Trophoblast cell (in vitro differentiated cells and primary cell): ENCODE results near the gene GPRIN1.

ENCODE experiments used
- DNase-seq, 2 donors: peaks; one replicate each; pipeline ENCODE4 v3.0.0-alpha.2; 2016
- H2AFZ ChIP-seq: 2 replicates; pipeline ENCODE4 v1.6.1; 2013; ENCODE audit warnings: low read length, moderate library complexity, mild to moderate bottlenecking; ENCODE audit not compliant: insufficient read depth, poor library complexity
- H2AK5ac ChIP-seq: 2 replicates; pipeline ENCODE4 v1.6.1; 2013; ENCODE audit warnings: mild to moderate bottlenecking, low read length
- H2BK120ac ChIP-seq: 2 replicates; pipeline ENCODE4 v1.6.1; 2013; ENCODE audit warnings: low read length, mild to moderate bottlenecking, moderate library complexity; ENCODE audit not compliant: insufficient read depth, poor library complexity
- H2BK12ac ChIP-seq: 2 replicates; pipeline ENCODE4 v1.6.1; 2013; ENCODE audit warnings: mild to moderate bottlenecking, low read length, moderate library complexity
- H2BK5ac ChIP-seq: 2 replicates; pipeline ENCODE4 v1.6.1; 2013; ENCODE audit warnings: low read length, low read depth, moderate library complexity, mild to moderate bottlenecking; ENCODE audit not compliant: poor library complexity
- H3K14ac ChIP-seq: 2 replicates; pipeline ENCODE4 v1.6.1; 2013; ENCODE audit warnings: mild to moderate bottlenecking, low read length
- H3K18ac ChIP-seq: 2 replicates; pipeline ENCODE4 v1.6.1; 2013; ENCODE audit warnings: mild to moderate bottlenecking, low read length
- H3K23ac ChIP-seq: 2 replicates; pipeline ENCODE4 v1.6.1; 2013; ENCODE audit warnings: low read length
- H3K27ac ChIP-seq: 2 replicates; pipeline ENCODE4 v1.5.1; 2013; ENCODE audit warnings: low read depth, mild to moderate bottlenecking, inconsistent platforms, low read length, moderate library complexity
- H3K27me3 ChIP-seq: 2 replicates; pipeline ENCODE4 v1.6.1; 2013; ENCODE audit warnings: inconsistent platforms, mild to moderate bottlenecking, low read length, moderate library complexity; ENCODE audit not compliant: insufficient read depth
- H3K36me3 ChIP-seq, 2 experiments: 1 replicate in 1 of 2; 2 replicates in 1 of 2; pipeline ENCODE4 v1.6.1; 2013; ENCODE audit warnings: low read length in 2 of 2, mild to moderate bottlenecking in 2 of 2, moderate library complexity in 1 of 2; ENCODE audit not compliant: insufficient read depth in 2 of 2, control insufficient read depth in 1 of 2
- H3K4ac ChIP-seq: 2 replicates; pipeline ENCODE4 v1.6.1; 2013; ENCODE audit warnings: low read depth, mild to moderate bottlenecking, low read length, moderate library complexity
- H3K4me1 ChIP-seq, 2 experiments: 1 replicate in 1 of 2; 2 replicates in 1 of 2; pipeline ENCODE4 v1.6.1; 2013; ENCODE audit warnings: low read length in 2 of 2, mild to moderate bottlenecking in 2 of 2, moderate library complexity in 1 of 2; ENCODE audit not compliant: insufficient read depth in 2 of 2, control insufficient read depth in 1 of 2
- H3K4me2 ChIP-seq: 2 replicates; pipeline ENCODE4 v1.6.1; 2013; ENCODE audit warnings: inconsistent platforms, mild to moderate bottlenecking, low read length, moderate library complexity
- H3K4me3 ChIP-seq: 2 replicates; pipeline ENCODE4 v1.5.1; 2013; ENCODE audit warnings: mild to moderate bottlenecking, low read depth, low read length, inconsistent platforms
- H3K79me1 ChIP-seq: one replicate; pipeline ENCODE4 v1.6.1; 2013; ENCODE audit warnings: low read length
- H3K79me2 ChIP-seq: 2 replicates; pipeline ENCODE4 v1.6.1; 2013; ENCODE audit warnings: low read length, mild to moderate bottlenecking; ENCODE audit not compliant: control insufficient read depth, insufficient read depth, poor library complexity
- H3K9ac ChIP-seq: 2 replicates; pipeline ENCODE4 v1.6.1; 2013; ENCODE audit warnings: mild to moderate bottlenecking, low read length
- H3K9me3 ChIP-seq: 2 replicates; pipeline ENCODE4 v1.6.1; 2013; ENCODE audit warnings: low read depth, mild to moderate bottlenecking, control low read depth, inconsistent platforms, low read length; ENCODE audit not compliant: insufficient read depth
- H4K12ac ChIP-seq: 2 replicates; pipeline ENCODE4 v1.6.1; 2013; ENCODE audit warnings: low read depth, mild to moderate bottlenecking, low read length, moderate library complexity
- H4K8ac ChIP-seq: 2 replicates; pipeline ENCODE4 v1.6.1; 2013; ENCODE audit warnings: low read depth, mild to moderate bottlenecking, low read length, moderate library complexity
- H4K91ac ChIP-seq: one replicate; pipeline ENCODE4 v1.6.1; 2013; ENCODE audit warnings: low read depth, mild to moderate bottlenecking, low read length, moderate library complexity
- WGBS: extraction: QIAGEN DNeasy Blood & Tissue Kit; methylation state at CpG from one replicate; pipeline ENCODE4 v1.1.7; 2013; ENCODE audit warnings: missing lambda C conversion rate; ENCODE audit not compliant: insufficient read length, insufficient coverage; ENCODE audit errors: extremely low coverage; 5-methylcytosine and 5-hydroxymethylcytosine counted together

Gene GPRIN1

DNA sequence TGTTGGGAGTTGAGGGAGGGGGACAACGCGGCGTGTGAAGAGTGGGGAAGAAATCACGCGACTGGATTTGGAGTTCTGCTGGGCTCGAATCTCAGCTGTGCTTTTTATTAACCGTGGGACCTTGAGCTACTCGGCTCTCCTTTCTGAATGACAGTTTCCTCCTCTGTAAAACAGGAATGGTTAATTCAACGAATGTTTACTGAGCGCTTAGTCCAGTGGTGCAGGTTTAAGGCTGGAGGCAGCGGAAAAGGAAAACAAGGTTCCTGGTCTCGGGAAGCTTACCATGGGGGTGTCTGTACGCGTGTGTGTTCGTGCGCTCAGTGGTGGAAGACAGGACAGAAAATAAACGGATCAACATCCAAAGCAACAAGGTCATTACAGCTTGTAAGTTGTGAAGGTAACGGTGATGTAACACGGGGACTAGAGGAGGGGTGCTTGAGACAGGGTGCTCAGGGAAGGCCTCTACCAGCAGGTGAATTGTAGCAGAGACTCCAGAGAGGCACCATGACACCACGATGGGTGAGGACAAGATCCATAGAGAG lies 20.8 kb upstream of the GPRIN1 start:
- H3K4ac ChIP-seq = no peak overlapping the region
- H3K18ac ChIP-seq = no peak overlapping the region
- no peak overlapping the region for H2AFZ ChIP-seq
- peaks cover 0 to 6% of the 10 kb centered on the region in 2 experiments for H3K4me1 ChIP-seq
- H2BK120ac ChIP-seq = no peak overlapping the region
- peak overlapping the region; percentile 18 for H3K4me3 ChIP-seq
- H3K14ac ChIP-seq = no peak overlapping the region
- no peak for DNase-seq
- WGBS = no CpG with 5 or more reads among the region's 20 CpGs
- H2AK5ac ChIP-seq = no peak overlapping the region
- H4K12ac ChIP-seq = no peak overlapping the region
- no peaks in the 10 kb centered on the region for H3K36me3 ChIP-seq
- H3K23ac ChIP-seq = peak overlapping the region; percentile 28
- no peak overlapping the region for H4K91ac ChIP-seq
- no peak overlapping the region for H4K8ac ChIP-seq
- H3K79me1 ChIP-seq = no peaks in the 10 kb centered on the region
- peak overlapping the region; percentile 88 for H3K4me2 ChIP-seq
- no peak overlapping the region for H3K27ac ChIP-seq
- peaks cover 34% of the 10 kb centered on the region for H3K27me3 ChIP-seq
- no peaks in the 10 kb centered on the region for H3K79me2 ChIP-seq
- H2BK12ac ChIP-seq = no peak overlapping the region
- peaks cover 6% of the 10 kb centered on the region for H3K9me3 ChIP-seq
- no peak overlapping the region for H3K9ac ChIP-seq
- H2BK5ac ChIP-seq = no peak overlapping the region

DNA sequence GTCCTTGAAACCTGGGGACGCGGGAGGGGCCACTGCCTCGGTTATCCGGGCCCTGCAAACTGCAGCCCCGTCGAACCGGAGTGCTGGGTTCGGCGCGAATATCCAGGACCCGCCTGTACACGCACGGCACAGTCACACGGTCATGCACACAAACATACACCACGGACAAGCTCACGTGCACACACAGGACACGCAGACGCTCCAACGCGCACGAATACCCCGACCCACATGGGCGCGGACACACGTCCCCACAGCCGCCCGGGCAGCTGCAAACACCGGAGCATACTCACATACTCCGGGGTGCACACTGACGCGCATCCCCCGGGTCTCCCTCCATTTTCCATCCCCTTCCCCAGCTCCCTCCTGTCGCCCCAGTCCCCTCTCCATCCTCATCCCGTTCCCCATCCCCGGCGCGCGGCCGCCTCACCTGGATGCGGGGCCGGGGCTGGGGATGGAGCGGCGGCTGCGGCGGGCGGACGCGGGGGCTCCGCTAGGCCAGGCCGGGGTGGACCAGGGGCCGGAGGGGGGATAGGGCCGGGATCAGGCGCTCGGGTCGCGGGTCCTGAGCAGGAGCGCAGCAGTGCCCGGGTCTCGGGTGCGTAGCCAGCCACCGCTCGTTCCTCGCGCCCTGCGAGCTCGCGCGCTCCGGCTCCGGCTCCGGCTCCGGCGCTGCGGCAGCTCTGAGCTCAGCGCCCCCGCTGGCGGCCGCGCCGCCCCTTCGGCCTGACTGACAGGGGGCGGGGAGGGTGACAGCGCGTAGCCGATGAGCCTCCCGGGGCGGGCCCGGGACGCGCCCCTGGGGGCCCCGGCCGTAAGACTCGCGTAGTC lies 20.1 kb upstream of the GPRIN1 start, which contains the start of the genes EIF4E1B and SNCB:
EIF4E1B (plus strand) TSS at position 823 of the 828 bp plus-strand sequence. CDS start 12,113 bp downstream, outside the sequence.
SNCB (minus strand) TSS at position 682 of the 828 bp plus-strand sequence. CDS start 880 bp downstream, outside the sequence.
- Histone ChIP-seq H4K91ac (no peak within 1 kb of the TSS), H3K9ac (no peak within 1 kb of the TSS), H4K8ac (no peak within 1 kb of the TSS), H3K4me2 (peak within 1 kb of the TSS; percentile 88), H2AK5ac (no peak within 1 kb of the TSS), H3K79me1 (no peaks in the 10 kb centered on the region), H4K12ac (no peak within 1 kb of the TSS), H3K79me2 (no peaks in the 10 kb centered on the region), H3K9me3 (peaks cover 4% of the 10 kb centered on the region), H3K4me3 (peak within 1 kb of the TSS; percentile 43), H3K36me3 (no peaks in the 10 kb centered on the region), H3K27ac (no peak within 1 kb of the TSS), H3K18ac (no peak within 1 kb of the TSS), H2BK120ac (no peak within 1 kb of the TSS), H3K4ac (no peak within 1 kb of the TSS), H2AFZ (no peak within 1 kb of the TSS), H3K27me3 (peaks cover 34% of the 10 kb centered on the region), H2BK5ac (no peak within 1 kb of the TSS), H3K23ac (peak within 1 kb of the TSS; percentile 28), H3K4me1 (peaks cover 0 to 6% of the 10 kb centered on the region in 2 experiments), H2BK12ac (no peak within 1 kb of the TSS), H3K14ac (no peak within 1 kb of the TSS)
- DNase-seq = no peak
- no CpG with 5 or more reads among the region's 94 CpGs for WGBS

DNA sequence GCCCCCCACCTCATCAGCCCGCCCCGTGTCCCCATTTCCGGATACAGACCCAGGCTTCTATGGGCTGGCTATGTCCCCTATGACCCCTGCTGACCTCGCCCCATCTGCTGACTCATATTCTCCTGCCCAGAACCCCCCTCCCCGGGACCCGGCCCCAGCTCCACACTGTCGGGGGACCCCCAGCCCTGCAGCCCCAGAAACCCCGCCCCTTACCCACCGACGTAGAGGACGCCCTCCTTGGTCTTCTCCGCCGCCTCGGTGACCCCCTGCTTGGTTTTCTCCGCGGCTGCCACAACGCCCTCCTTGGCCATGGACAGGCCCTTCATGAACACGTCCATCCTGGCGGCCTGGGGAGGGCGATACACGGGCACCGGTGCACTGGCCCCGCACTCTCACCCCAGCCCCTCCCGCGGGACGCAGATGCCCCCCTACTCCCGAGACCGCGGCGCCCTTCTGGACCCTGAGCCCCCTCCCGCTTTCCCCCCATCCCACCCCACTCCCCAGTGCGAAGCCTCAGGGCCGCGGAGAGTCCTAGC lies 19.4 kb upstream of the GPRIN1 start:
- Histone ChIP-seq H3K79me1 (no peaks in the 10 kb centered on the region), H2BK5ac (no peak overlapping the region), H3K27ac (no peak overlapping the region), H2BK120ac (no peak overlapping the region), H2AFZ (no peak overlapping the region), H3K79me2 (no peaks in the 10 kb centered on the region), H4K8ac (no peak overlapping the region), H3K23ac (no peak overlapping the region), H3K4me2 (peak overlapping the region; percentile 88), H4K12ac (no peak overlapping the region), H3K36me3 (no peaks in the 10 kb centered on the region), H3K14ac (no peak overlapping the region), H4K91ac (no peak overlapping the region), H3K4me1 (peaks cover 0 to 6% of the 10 kb centered on the region in 2 experiments), H2BK12ac (no peak overlapping the region), H3K4ac (no peak overlapping the region), H2AK5ac (no peak overlapping the region), H3K18ac (no peak overlapping the region), H3K27me3 (peaks cover 34% of the 10 kb centered on the region), H3K9ac (no peak overlapping the region), H3K9me3 (peaks cover 4% of the 10 kb centered on the region), H3K4me3 (peak overlapping the region; percentile 43)
- no peak for DNase-seq
- WGBS = no CpG with 5 or more reads among the region's 34 CpGs

DNA sequence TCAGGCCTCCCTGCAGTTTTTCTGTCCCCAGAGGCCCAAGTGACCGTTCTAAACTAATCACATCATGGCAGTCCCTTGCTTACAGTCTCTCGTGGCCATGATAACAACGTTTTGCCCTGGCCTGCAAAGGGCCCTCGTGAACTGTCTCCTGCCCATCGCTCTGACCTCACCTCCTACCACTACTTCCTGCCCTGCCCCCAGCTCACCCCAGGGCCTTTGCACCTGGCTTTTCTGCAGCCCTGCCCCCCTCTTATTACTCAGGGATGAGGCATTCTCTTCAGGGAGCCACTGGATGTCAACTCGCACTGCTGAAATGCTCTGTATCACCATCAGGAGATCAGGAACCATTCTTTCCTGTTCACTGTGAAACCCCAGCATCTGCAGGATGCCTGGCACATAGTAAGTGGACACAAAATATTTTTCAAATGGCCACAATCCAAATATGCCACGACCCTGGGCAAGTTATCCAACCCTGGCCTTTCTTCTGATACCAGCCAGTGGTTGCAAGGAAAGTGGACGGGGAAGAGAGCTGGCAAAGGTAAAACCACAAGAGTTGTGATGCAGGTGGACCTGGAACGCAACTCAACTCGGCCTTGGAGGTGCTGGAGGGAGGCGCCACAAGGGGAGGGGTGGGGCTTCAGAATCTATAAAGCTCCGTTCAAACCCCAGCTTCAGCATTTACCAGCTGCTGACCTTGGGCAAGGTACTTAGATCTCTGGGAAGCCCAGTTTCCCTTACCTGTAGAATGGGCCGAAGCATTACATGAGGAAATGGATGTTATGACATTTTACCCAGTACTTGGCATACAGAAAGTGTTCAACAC lies 18.7 kb upstream of the GPRIN1 start:
- Histone ChIP-seq H2AK5ac (no peak overlapping the region), H3K9ac (no peak overlapping the region), H3K4me2 (no peak overlapping the region), H3K18ac (no peak overlapping the region), H3K9me3 (peaks cover 4% of the 10 kb centered on the region), H3K79me1 (no peaks in the 10 kb centered on the region), H3K27me3 (peaks cover 34% of the 10 kb centered on the region), H3K4me1 (peaks cover 0 to 6% of the 10 kb centered on the region in 2 experiments), H3K27ac (no peak overlapping the region), H2BK120ac (no peak overlapping the region), H4K91ac (no peak overlapping the region), H3K4me3 (no peak overlapping the region), H3K4ac (no peak overlapping the region), H3K36me3 (no peaks in the 10 kb centered on the region), H4K8ac (no peak overlapping the region), H3K23ac (no peak overlapping the region), H3K14ac (no peak overlapping the region), H2BK12ac (no peak overlapping the region), H3K79me2 (no peaks in the 10 kb centered on the region), H2BK5ac (no peak overlapping the region), H2AFZ (no peak overlapping the region), H4K12ac (no peak overlapping the region)
- no CpG with 5 or more reads among the region's 13 CpGs for whole genome bisulfite sequencing
- no peak for DNase-seq
